ENCODE measurements around the gene CCSAP. TPM values are rescaled to one million over a fixed set of nuclear protein-coding genes. Genes with fewer than 3 reads are reported as not detected.

CCSAP gene
- total RNA-seq, 1 donor from 2014 or later = 9.1 TPM

DNA sequence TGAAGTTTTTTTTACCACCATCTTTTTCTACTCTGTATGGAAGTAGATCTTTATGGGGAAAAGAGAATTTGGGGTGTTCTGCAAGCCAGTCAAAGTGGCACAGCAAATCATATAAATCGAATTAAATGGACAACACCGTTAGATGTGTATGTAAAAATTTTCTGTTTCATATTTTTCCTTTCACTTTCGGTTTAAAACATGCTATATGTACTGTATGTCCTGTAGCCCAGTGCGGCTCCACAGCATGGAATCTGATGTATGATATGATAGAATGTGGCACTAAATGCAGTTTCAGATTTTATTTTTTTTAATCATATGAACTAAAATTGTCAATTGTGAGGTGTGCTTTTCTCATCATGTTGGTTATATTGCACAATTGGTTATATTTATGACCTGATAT is 39.0 kb downstream of the CCSAP start:
- Mint-ChIP-seq H3K9me3 (no peaks in the 10 kb centered on the region), H3K36me3 (ENCODE audit: low read depth) (peaks cover 14% of the 10 kb centered on the region), H3K4me3 (no peak overlapping the region), H3K27me3 (ENCODE audit: low read depth) (no peaks in the 10 kb centered on the region), H3K27ac (ENCODE audit: unreplicated experiment) (no peak overlapping the region), H3K4me1 (no peaks in the 10 kb centered on the region)
- no peak for DNase-seq (ENCODE audit: low read depth, low spot score)
- no peak for TF ChIP-seq CTCF (conservative IDR thresholded peaks at IDR 0.05)

DNA sequence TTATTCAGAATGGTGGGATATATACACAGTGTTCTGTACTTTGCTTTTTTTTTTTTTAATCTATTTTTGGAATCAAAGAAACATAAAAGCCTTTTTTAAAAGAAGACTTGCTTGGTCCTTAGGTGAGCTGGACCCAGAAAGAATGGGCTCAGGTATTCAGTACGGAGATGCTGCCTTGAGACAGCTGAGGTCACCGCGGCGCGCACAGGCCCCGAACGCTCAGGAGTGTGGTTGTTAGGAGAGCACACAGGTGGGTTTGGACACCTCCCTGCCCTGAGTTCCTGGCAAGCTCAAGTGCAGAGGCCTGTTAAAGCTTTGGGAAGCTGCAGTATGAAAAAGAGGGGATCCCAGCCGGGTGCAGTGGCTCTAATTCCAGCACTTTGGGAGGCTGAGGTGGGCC is 40.1 kb downstream of the CCSAP start:
- DNase-seq (ENCODE audit: low read depth, low spot score) = no peak

DNA sequence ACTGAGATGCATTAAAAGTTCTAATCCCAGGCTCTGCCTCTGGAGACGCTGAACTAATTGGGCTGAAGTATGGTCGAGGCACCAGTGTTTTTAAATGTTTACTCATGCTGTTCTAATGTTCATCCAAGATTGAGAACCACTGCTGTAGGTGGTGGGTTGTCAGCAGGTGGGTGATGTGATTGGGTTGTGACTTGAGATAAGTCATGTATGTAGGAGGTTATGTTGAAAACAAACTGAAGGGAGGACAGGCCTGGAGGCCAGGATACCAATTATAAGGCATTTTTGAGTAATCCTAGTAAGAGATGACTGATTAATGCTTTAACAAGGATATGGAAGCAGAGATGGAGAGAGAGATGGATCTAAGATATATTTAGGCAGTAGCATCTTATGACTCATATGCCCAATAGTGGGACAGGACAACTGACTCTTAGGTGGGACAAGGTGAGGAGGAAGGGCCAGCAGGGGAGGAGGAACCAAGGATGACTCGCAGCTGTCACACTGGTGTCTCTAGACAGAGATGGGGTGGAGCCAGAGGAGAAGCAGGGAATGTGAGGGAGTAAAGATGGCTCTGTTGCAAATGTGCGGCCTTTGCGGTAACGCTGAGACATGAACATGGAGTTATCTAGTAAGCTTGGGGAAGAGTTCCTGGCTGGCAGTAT is 42.6 kb downstream of the CCSAP start:
- Mint-ChIP-seq H3K4me1 (peaks cover 4% of the 10 kb centered on the region), H3K9me3 (no peaks in the 10 kb centered on the region), H3K4me3 (no peak overlapping the region), H3K27ac (ENCODE audit: unreplicated experiment) (no peak overlapping the region), H3K27me3 (ENCODE audit: low read depth) (no peaks in the 10 kb centered on the region), H3K36me3 (ENCODE audit: low read depth) (peaks cover 16% of the 10 kb centered on the region)
- DNase-seq (ENCODE audit: low read depth, low spot score) = no peak
- no peak for TF ChIP-seq CTCF (conservative IDR thresholded peaks at IDR 0.05)

More for the DNA sequence above, 40.1 kb downstream of the CCSAP start:
- no peak for TF ChIP-seq CTCF (conservative IDR thresholded peaks at IDR 0.05)
- H3K36me3 Mint-ChIP-seq (ENCODE audit: low read depth) = peaks cover 14% of the 10 kb centered on the region
- H3K27me3 Mint-ChIP-seq (ENCODE audit: low read depth) = no peaks in the 10 kb centered on the region
- no peaks in the 10 kb centered on the region for H3K9me3 Mint-ChIP-seq
- no peaks in the 10 kb centered on the region for H3K4me1 Mint-ChIP-seq
- no peak overlapping the region for H3K4me3 Mint-ChIP-seq
- H3K27ac Mint-ChIP-seq (ENCODE audit: unreplicated experiment) = no peak overlapping the region

GRCh38 chr1:229298887-229299503 is 43.9 kb downstream of the CCSAP start:
- Mint-ChIP-seq H3K27ac (ENCODE audit: unreplicated experiment) (no peak overlapping the region), H3K27me3 (ENCODE audit: low read depth) (no peaks in the 10 kb centered on the region), H3K4me3 (no peak overlapping the region), H3K4me1 (peaks cover 4% of the 10 kb centered on the region), H3K9me3 (no peaks in the 10 kb centered on the region), H3K36me3 (ENCODE audit: low read depth) (peaks cover 16% of the 10 kb centered on the region)
- no peak for DNase-seq (ENCODE audit: low read depth, low spot score)
- no peak for TF ChIP-seq CTCF (conservative IDR thresholded peaks at IDR 0.05)

DNA sequence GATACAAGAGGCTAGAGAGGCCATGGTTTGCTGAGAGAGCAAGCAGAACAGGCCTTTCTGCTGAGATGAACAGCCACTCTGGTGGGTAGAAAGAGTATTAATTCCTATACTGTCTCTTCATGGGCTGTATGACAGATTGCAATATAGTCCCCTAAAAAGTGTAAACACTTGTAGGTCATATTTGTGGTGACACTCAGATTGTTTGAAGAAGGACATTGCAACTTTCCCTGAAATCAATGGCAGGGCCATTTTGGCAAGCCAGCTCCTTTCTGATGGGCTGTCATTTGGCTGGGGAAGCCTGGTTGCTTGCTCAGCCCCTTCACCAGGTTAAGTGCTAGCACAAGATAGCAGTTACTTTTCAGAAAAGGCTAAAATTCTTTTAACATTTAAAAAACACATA is 44.4 kb downstream of the CCSAP start:
- peaks cover 4% of the 10 kb centered on the region for H3K4me1 Mint-ChIP-seq
- no peaks in the 10 kb centered on the region for H3K27me3 Mint-ChIP-seq (ENCODE audit: low read depth)
- no peak for TF ChIP-seq CTCF (conservative IDR thresholded peaks at IDR 0.05)
- H3K36me3 Mint-ChIP-seq (ENCODE audit: low read depth) = peaks cover 16% of the 10 kb centered on the region
- DNase-seq (ENCODE audit: low read depth, low spot score) = no peak
- H3K27ac Mint-ChIP-seq (ENCODE audit: unreplicated experiment) = no peak overlapping the region
- H3K9me3 Mint-ChIP-seq = no peaks in the 10 kb centered on the region
- no peak overlapping the region for H3K4me3 Mint-ChIP-seq
